A549 treated with dexamethasone at 1 μM for 4 hours (cell line): ENCODE results near the gene RCOR2. TPM values are rescaled to one million over a fixed set of nuclear protein-coding genes. Genes with fewer than 3 reads are reported as not detected.

ENCODE experiments used
- total RNA-seq: library from RNA; stranded (reverse); fragments of 200-300 nt; extraction: Qiagen RNA extraction; gene quantifications from 5 replicates; pipeline ENCODE4 v1.2.3, GENCODE V29; 2022

Gene RCOR2
- total RNA-seq: 0.91 to 1.1 TPM (median 1.0 TPM) in 5 replicates

DNA sequence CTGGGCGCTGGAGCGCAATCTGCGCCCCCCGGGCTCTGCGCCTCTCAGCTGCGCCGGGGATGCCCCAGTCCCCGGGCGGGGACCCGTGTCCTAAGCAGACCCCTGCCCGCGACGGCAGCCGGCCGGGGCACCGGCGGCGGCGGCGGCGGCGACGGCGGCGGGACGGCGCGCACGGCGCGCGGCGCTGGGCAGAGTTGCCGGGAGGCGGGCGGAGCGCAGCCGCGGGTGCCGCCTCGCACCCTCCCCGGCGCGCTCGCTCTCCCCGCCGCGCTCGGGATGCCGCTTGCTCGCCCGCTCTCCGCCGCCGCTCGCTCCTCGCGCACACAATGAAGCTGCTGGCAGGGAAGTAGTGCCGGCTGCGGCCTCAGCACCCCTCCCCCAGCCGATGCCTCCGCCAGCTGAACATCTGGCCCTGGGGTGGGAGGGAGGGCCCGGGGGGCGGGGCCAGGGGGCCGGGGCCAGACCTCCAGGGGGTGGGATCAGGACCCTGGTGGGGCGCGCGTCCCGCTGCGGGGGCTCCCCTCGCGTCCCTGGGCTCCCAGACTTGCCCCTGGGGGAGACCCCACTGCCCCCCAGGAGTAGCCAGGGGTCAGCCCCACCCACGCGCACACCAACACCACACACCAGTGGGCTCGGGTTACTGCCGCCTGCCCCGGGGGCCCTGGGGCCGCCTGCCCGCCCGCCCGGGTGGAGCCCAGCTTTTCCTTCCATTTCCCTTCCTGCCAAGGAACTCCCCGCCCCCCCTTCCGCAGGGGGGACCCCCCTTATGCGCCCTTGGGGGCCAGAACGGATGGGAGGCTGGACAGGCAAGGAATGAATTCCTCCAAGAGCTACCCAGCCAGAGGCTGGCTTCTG, at the start of gene RCOR2:
Gene RCOR2 (minus strand): TSS at position 328 of the 855 bp plus-strand sequence. CDS start 708 bp downstream, outside the sequence.

DNA sequence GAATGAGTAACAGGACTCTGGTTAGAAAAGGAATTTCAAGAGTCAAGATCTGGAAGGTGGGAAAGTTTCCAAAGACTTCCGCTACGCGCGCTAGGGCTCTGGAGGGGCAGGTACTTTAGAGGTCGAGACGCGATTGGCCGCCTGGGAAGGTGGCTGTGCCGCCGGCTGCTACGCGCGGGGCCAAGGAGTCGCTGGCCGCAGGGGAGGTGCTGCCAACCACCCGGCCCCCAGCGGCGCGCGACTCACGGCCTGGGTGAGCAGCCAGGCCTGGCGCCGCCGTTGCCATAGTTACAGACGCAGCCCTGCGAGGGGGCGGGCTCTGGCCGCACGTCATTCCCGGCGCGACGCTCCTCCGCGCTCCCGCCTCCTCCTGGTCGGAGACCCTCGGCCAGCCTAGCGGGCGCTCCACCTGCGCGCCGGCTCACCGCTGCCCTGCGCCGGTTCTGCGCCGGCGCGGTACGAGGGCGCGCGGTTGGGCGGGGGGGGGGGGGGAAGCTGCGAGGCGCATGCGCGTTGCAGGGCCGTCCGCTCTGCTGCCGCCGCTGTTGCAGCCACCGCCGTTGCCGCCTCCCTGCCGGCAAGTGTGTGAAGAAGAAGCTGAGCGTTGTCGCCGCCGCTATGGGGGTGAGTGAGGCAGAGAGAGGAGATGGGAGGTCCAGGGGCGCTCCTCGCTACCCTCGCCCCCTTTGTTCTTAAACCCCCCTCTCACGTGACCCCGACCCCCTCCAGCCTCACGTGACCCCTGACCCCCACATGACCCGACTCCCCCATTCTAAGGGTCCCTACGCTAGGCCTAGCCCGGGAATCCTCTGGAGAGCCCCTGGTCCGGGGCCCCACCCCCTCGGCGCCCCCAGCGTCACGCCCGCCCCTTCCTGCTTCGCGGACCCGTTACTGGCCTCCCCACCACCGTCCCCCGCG, 21.8 kb upstream of the RCOR2 start, which contains the start of gene NAA40:
Gene NAA40 (plus strand): TSS at position 524 of the 918 bp plus-strand sequence. CDS start 95 bp downstream, at position 619.

Other genes with a start within 250 kb of the RCOR2 start
- gene ATL3, start 245.8 kb downstream of the RCOR2 start, total RNA-seq: 31.8 to 45.9 TPM (median 41.4 TPM) in 5 replicates
- 101 to 115 TPM (median 110 TPM) in 5 replicates for gene RTN3, start 235.7 kb downstream of the RCOR2 start, total RNA-seq
- gene ZFTA, start 148.4 kb downstream of the RCOR2 start, total RNA-seq: 3.8 to 5.6 TPM (median 5.1 TPM) in 5 replicates
- 33.1 to 51.2 TPM (median 47.2 TPM) in 5 replicates for gene SPINDOC, start 103.7 kb downstream of the RCOR2 start, total RNA-seq
- gene MARK2, start 78.1 kb downstream of the RCOR2 start, total RNA-seq: 23.4 to 37.2 TPM (median 35.6 TPM) in 5 replicates
- 10.0 to 16.3 TPM (median 14.2 TPM) in 5 replicates for gene NAA40, start 21.8 kb upstream of the RCOR2 start, total RNA-seq
- gene COX8A, start 57.5 kb upstream of the RCOR2 start, total RNA-seq: 698 to 891 TPM (median 802 TPM) in 5 replicates
- 101 to 121 TPM (median 115 TPM) in 5 replicates for gene OTUB1, start 69.3 kb upstream of the RCOR2 start, total RNA-seq
- gene FLRT1, start 118.8 kb upstream of the RCOR2 start, total RNA-seq: 0.04 to 0.08 TPM (median 0.05 TPM) in 5 replicates
- gene MACROD1, start 248.9 kb upstream of the RCOR2 start, total RNA-seq: 10.6 to 15.5 TPM (median 12.9 TPM) in 5 replicates